ENCODE measurements around the gene SMTN. TPM values are rescaled to one million over a fixed set of nuclear protein-coding genes. Genes with fewer than 3 reads are reported as not detected.
A peak's percentile ranks its signal among the peaks of the same experiment; 100 is the strongest.

Gene SMTN
- total RNA-seq, 6 donors from 2014 or later, result 26.1 to 104 (median 47.3) TPM

DNA sequence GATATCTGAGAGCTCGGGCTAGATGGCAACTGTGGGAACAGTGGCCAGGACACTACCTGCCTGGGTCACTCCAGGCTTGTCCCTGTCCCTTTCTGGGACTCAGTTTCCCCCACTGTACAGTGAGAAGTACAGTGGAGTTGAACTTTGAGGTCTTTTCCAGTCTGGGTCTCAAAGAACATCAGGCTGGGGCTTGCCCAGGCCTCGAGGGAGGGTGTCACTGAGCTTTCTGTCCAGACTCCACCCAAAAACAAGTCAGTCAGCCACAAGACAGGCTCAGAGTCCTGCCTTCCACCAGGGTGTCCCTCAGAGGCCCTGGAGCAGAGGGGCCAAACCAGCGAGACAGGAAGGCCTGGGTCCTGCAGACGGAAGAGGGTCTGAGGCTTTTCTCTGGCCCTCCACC, 61.2 kb downstream of the SMTN start:
- Histone ChIP-seq H3K36me3 (no peaks in the 10 kb centered on the region), H3K9me3 (no peaks in the 10 kb centered on the region), H3K27ac (no peak overlapping the region), H3K4me3 (no peak overlapping the region), H3K4me1 (peaks cover 0 to 7% (median 3%) of the 10 kb centered on the region in 4 donors), H3K27me3 (no peaks in the 10 kb centered on the region)
- ATAC-seq (ENCODE audit: low FRiP score in 2 of 2) (no peak), DNase-seq (no peak)
- 75% methylated on average over 4 of the region's 4 CpGs; no CpG with 5 or more reads in 1 of the 2 donors for WGBS, 2 donors
- TF ChIP-seq POLR2AphosphoS5 (IDR thresholded peaks at IDR 0.05) (no peak), POLR2A (IDR thresholded peaks at IDR 0.05) (no peak), EP300 (IDR thresholded peaks at IDR 0.05) (no peak)
- TF ChIP-seq, protein P1, sequence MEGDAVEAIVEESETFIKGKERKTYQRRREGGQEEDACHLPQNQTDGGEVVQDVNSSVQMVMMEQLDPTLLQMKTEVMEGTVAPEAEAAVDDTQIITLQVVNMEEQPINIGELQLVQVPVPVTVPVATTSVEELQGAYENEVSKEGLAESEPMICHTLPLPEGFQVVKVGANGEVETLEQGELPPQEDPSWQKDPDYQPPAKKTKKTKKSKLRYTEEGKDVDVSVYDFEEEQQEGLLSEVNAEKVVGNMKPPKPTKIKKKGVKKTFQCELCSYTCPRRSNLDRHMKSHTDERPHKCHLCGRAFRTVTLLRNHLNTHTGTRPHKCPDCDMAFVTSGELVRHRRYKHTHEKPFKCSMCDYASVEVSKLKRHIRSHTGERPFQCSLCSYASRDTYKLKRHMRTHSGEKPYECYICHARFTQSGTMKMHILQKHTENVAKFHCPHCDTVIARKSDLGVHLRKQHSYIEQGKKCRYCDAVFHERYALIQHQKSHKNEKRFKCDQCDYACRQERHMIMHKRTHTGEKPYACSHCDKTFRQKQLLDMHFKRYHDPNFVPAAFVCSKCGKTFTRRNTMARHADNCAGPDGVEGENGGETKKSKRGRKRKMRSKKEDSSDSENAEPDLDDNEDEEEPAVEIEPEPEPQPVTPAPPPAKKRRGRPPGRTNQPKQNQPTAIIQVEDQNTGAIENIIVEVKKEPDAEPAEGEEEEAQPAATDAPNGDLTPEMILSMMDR (IDR thresholded peaks at IDR 0.05), result no peak

GRCh38 chr22:31143038-31143437, 61.9 kb downstream of the SMTN start:
- ATAC-seq (ENCODE audit: low FRiP score in 2 of 2) (no peak), DNase-seq (no peak)
- Histone ChIP-seq H3K9me3 (no peaks in the 10 kb centered on the region), H3K27me3 (no peaks in the 10 kb centered on the region), H3K4me3 (no peak overlapping the region), H3K4me1 (peaks cover 0 to 7% (median 3%) of the 10 kb centered on the region in 4 donors), H3K27ac (no peak overlapping the region), H3K36me3 (no peaks in the 10 kb centered on the region)
- 46 to 57% methylated on average over 2 to 3 of the region's 3 CpGs for WGBS, 2 donors
- TF ChIP-seq, protein P1 (IDR thresholded peaks at IDR 0.05), result no peak
- TF ChIP-seq POLR2A (IDR thresholded peaks at IDR 0.05) (no peak), POLR2AphosphoS5 (IDR thresholded peaks at IDR 0.05) (no peak), EP300 (IDR thresholded peaks at IDR 0.05) (no peak)

- Histone ChIP-seq H3K27ac (no peak overlapping the region), H3K9me3 (no peaks in the 10 kb centered on the region), H3K4me3 (no peak overlapping the region), H3K4me1 (peaks cover 0 to 10% (median 5%) of the 10 kb centered on the region in 4 donors), H3K36me3 (no peaks in the 10 kb centered on the region), H3K27me3 (no peaks in the 10 kb centered on the region)
- 58 to 72% methylated on average over 1 to 3 of the region's 3 CpGs for WGBS, 2 donors
- TF ChIP-seq EP300 (IDR thresholded peaks at IDR 0.05) (no peak), POLR2A (IDR thresholded peaks at IDR 0.05) (no peak), POLR2AphosphoS5 (IDR thresholded peaks at IDR 0.05) (no peak)
- TF ChIP-seq, protein P1 (IDR thresholded peaks at IDR 0.05), result no peak
- no peak for DNase-seq
- no peak for ATAC-seq (ENCODE audit: low FRiP score in 2 of 2)
These were observed 62.4 kb downstream of the SMTN start for GRCh38 chr22:31143537-31143936.

DNA sequence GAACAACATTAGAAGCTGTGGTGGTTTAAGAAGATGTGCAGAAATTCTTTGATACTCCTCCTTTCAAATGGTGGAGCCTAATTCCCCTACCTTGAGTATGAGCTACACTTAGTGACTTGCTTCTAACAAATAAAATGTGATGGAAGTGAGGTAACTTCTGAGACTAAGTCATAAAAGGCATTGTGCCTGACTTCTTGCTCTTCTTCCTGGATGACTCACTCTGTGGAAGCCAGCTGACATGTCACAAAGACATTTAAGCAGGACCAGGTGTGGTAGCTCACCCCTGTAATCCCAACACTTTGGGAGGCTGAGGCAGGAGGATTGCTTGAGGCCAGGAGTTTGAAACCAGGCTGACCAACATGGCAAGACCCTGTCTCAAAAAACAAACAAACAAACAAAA, 63.1 kb downstream of the SMTN start:
- no peak overlapping the region for H3K4me3 ChIP-seq
- peaks cover 0 to 15% (median 11%) of the 10 kb centered on the region in 4 donors for H3K4me1 ChIP-seq
- H3K9me3 ChIP-seq, result no peaks in the 10 kb centered on the region
- no peaks in the 10 kb centered on the region for H3K27me3 ChIP-seq
- TF ChIP-seq POLR2A (IDR thresholded peaks at IDR 0.05), result no peak
- no peak for TF ChIP-seq EP300 (IDR thresholded peaks at IDR 0.05)
- TF ChIP-seq POLR2AphosphoS5 (IDR thresholded peaks at IDR 0.05), result no peak
- TF ChIP-seq, protein P1 (IDR thresholded peaks at IDR 0.05), result no peak
- no peak overlapping the region for H3K27ac ChIP-seq
- no peak for DNase-seq
- ATAC-seq (ENCODE audit: low FRiP score in 2 of 2), result no peak
- no peaks in the 10 kb centered on the region for H3K36me3 ChIP-seq

DNA sequence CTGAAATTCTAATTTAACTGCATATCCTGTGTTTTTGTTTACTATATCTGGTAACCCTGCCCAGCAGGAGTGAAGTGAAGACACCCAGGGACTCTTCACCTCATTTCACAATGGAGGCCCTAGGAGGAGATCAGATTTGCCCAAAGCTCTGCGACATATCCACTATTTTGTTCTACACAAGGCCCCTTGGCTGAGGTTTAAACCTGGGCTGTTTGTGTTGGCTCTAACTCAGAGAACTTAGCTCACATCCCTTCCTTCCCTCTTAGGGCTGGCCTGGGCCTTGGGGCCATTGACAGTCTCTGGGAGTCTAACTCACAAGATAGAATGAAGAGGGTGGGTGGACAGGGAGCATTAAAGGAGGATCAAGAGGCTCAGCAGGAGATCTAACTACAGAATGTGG, 67.4 kb downstream of the SMTN start:
- peak in 1 of 2 donors; percentile 32 for ATAC-seq (ENCODE audit: low FRiP score in 2 of 2)
- Histone ChIP-seq H3K4me1 (peaks cover 0 to 9% (median 7%) of the 10 kb centered on the region in 4 donors), H3K9me3 (no peaks in the 10 kb centered on the region), H3K27ac (peak overlapping the region; percentile 11 to 79 (median 38)), H3K27me3 (no peaks in the 10 kb centered on the region), H3K4me3 (no peak overlapping the region), H3K36me3 (no peaks in the 10 kb centered on the region)
- WGBS, 2 donors, result 60 to 82% methylated on average over 1 of the region's 1 CpG
- no peak for TF ChIP-seq POLR2A (IDR thresholded peaks at IDR 0.05)
- DNase-seq, result no peak

Measured in upper lobe of left lung (tissue), 6 donors.